ENCODE measurements around the gene MAP3K20. TPM values are rescaled to one million over a fixed set of nuclear protein-coding genes. Genes with fewer than 3 reads are reported as not detected.

The MAP3K20 gene
- total and polyA plus RNA-seq, 2 of the 4 experiments (the other 2 are of a cell fraction): 27.5 to 84.4 TPM

GRCh38 chr2:173153301-173153885 lies 77.7 kb downstream of the MAP3K20 start:
- Histone ChIP-seq H3K14ac (replicated peaks; ENCODE audit: low read depth, low read length) (peak overlapping the region; percentile 77), H2BK20ac (ENCODE audit: low read depth, low read length) (peak overlapping the region; percentile 75; the same call in 1 of the 2 replicates), H3K4ac (ENCODE audit: low read depth, low read length) (peak overlapping the region; percentile 41; the same call in 1 of the 2 replicates), H2AFZ (replicated peaks; ENCODE audit: low read length, poor library complexity) (no peak overlapping the region), H3K27ac (ENCODE audit: insufficient read depth, low read length) (no peak overlapping the region), H4K8ac (ENCODE audit: low read depth in 2 of 2, low read length in 2 of 2) (peak overlapping the region; percentile 46 to 72; a peak in 3 of 4 replicates), H4K20me1 (ENCODE audit: insufficient read depth, low read length) (no peaks in the 10 kb centered on the region), H3K4me1 (ENCODE audit: control insufficient read depth, insufficient read depth, low read length) (peaks cover 24% of the 10 kb centered on the region), H3K23ac (ENCODE audit: low read depth, low read length) (peak overlapping the region; percentile 35), H3K36me3 (ENCODE audit: control insufficient read depth, insufficient read depth, low read length) (no peaks in the 10 kb centered on the region; the same call in 1 of the 2 replicates), H3K9me3 (ENCODE audit: control insufficient read depth, insufficient read depth, low read length) (no peaks in the 10 kb centered on the region; the same call in 1 of the 2 replicates), H4K5ac (ENCODE audit: low read depth, low read length) (peak overlapping the region; percentile 78; the same call in 1 of the 2 replicates), H2AK9ac (replicated peaks; ENCODE audit: low read depth, low read length, poor library complexity) (no peak overlapping the region), H4K91ac (ENCODE audit: insufficient read depth, low read depth, low read length) (peak overlapping the region; percentile 34; the same call in 1 of the 2 replicates), H2BK15ac (ENCODE audit: low read depth, low read length) (peak overlapping the region; percentile 84; the same call in 1 of the 3 replicates), H2BK5ac (ENCODE audit: low read depth, low read length, poor library complexity, severe bottlenecking) (peak overlapping the region; percentile 85), H2AK5ac (ENCODE audit: low read depth, low read length) (peak overlapping the region; percentile 65; the same call in 1 of the 2 replicates), H3K56ac (ENCODE audit: extremely low read depth, insufficient read depth, low read length) (0 out of 2 replicates have a peak overlapping the region, but pooled peaks have one; percentile 2), H3K79me1 (ENCODE audit: low read depth in 1 of 2, low read length in 2 of 2) (peaks cover 34 to 81% of the 10 kb centered on the region in 2 experiments), H3K4me2 (ENCODE audit: low read depth, low read length) (peak overlapping the region; percentile 27; the same call in 1 of the 2 replicates), H3K27me3 (ENCODE audit: control insufficient read depth, insufficient read depth, low read length) (no peaks in the 10 kb centered on the region), H3K4me3 (ENCODE audit: insufficient read depth, low read depth, low read length) (no peak overlapping the region), H3K9ac (ENCODE audit: low read depth, low read length) (no peak overlapping the region), H2BK120ac (ENCODE audit: low read depth, low read length) (peak overlapping the region; percentile 54), H3K9me1 (ENCODE audit: insufficient read depth, low read length) (peaks cover 6% of the 10 kb centered on the region), H3K18ac (ENCODE audit: low read depth, low read length) (peak overlapping the region; percentile 92; the same call in 1 of the 2 replicates)
- ChIA-PET POLR2A (ENCODE audit: unreplicated experiment) (no interaction called here), CTCF (no interaction called here)
- dilution Hi-C loops (cut with HindIII; ENCODE audit: low sequenced_read_pairs, unreplicated experiment) (no loop called here), intact Hi-C loops (cut with micrococcal nuclease) (no loop called here), in situ Hi-C loops (cut with MboI; ENCODE audit: low sequenced_read_pairs) (no loop called here)
- no TSS peak for BruUV-seq (replicated peaks)
- peak; percentile 35 for DNase-seq
- ATAC-seq (ENCODE audit: low read depth): no peak
- WGBS, 2 experiments (ENCODE audit: extremely low coverage in 2 of 2, insufficient read length in 1 of 2): no CpG with 5 or more reads among the region's 1 CpG
- no peak for TF ChIP-seq MAZ (IDR thresholded peaks at IDR 0.05; ENCODE audit: borderline replicate concordance, low read depth, low read length)
- no peak for TF ChIP-seq USF2 (IDR thresholded peaks at IDR 0.05; ENCODE audit: low read depth, low read length)
- TF ChIP-seq CEBPB (IDR thresholded peaks at IDR 0.05; ENCODE audit: low read depth, low read length): no peak
- no peak for TF ChIP-seq SMC3 (IDR thresholded peaks at IDR 0.05; ENCODE audit: low read depth, low read length)
- TF ChIP-seq MAFK (IDR thresholded peaks at IDR 0.05; ENCODE audit: low read depth, low read length): no peak
- TF ChIP-seq RCOR1 (IDR thresholded peaks at IDR 0.05; ENCODE audit: insufficient replicate concordance, low read length): no peak
- TF ChIP-seq RAD21 (IDR thresholded peaks at IDR 0.05; ENCODE audit: low read length): no peak
- TF ChIP-seq ELK1 (IDR thresholded peaks at IDR 0.05; ENCODE audit: borderline replicate concordance, low read depth, low read length): no peak
- TF ChIP-seq RFX5 (IDR thresholded peaks at IDR 0.05; ENCODE audit: low read depth, low read length): no peak
- no peak for TF ChIP-seq CTCF (conservative IDR thresholded peaks at IDR 0.05; ENCODE audit: low read depth, low read length)
- no peak for TF ChIP-seq FOS (IDR thresholded peaks at IDR 0.05; ENCODE audit: low read depth, low read length)
- no peak for TF ChIP-seq NFE2L2 (IDR thresholded peaks at IDR 0.05; ENCODE audit: low read depth, low read length)
- TF ChIP-seq CHD1 (IDR thresholded peaks at IDR 0.05; ENCODE audit: low read depth, low read length): no peak
- TF ChIP-seq BHLHE40 (IDR thresholded peaks at IDR 0.05; ENCODE audit: low read depth, low read length): no peak
- TF ChIP-seq POLR2A (IDR thresholded peaks at IDR 0.05; ENCODE audit: low read depth, low read length): no peak
